GM21717 (cell line): ENCODE results near the gene BCL2L15.
"Not testable (repeated sequence)": the region's sequence is repeated elsewhere in the genome, so short reads cannot be mapped to it uniquely, and the experiment has no call there.

ENCODE experiments used
- ATAC-seq: cut with Tn5 transposase; IDR thresholded peaks from one replicate; pipeline ENCODE4 v1.9.1; 2021; ENCODE audit warnings: mild to moderate bottlenecking, moderate library complexity; ENCODE audit not compliant: unreplicated experiment

Gene BCL2L15

GRCh38 chr1:113872219-113872935, 15.0 kb downstream of the BCL2L15 start:
- no peak for ATAC-seq

- ATAC-seq: peak; percentile 86
Observed at GRCh38 chr1:113871597-113872113, 15.7 kb downstream of the BCL2L15 start, which contains the start of gene PTPN22. PTPN22 (minus strand) TSS chr1:113871712.

GRCh38 chr1:113870778-113871177, 16.6 kb downstream of the BCL2L15 start:
- ATAC-seq: no peak

GRCh38 chr1:113868387-113869083, 18.8 kb downstream of the BCL2L15 start:
- ATAC-seq: no peak

GRCh38 chr1:113861641-113862040, 25.7 kb downstream of the BCL2L15 start:
- ATAC-seq: no peak

- ATAC-seq: no peak
Observed at GRCh38 chr1:113860891-113861290, 26.5 kb downstream of the BCL2L15 start.

- ATAC-seq: peak; percentile 71
Observed at GRCh38 chr1:113859478-113860175, 27.8 kb downstream of the BCL2L15 start.

- ATAC-seq: no peak
Observed at GRCh38 chr1:113858982-113859381, 28.4 kb downstream of the BCL2L15 start.

GRCh38 chr1:113858418-113858817, 29.0 kb downstream of the BCL2L15 start:
- ATAC-seq: no peak

GRCh38 chr1:113857776-113858175, 29.6 kb downstream of the BCL2L15 start:
- ATAC-seq: no peak

- no peak for ATAC-seq
Observed at GRCh38 chr1:113856401-113856790, 31.0 kb downstream of the BCL2L15 start.

GRCh38 chr1:113855630-113856400, 31.6 kb downstream of the BCL2L15 start:
- no peak for ATAC-seq

- no peak for ATAC-seq
Observed at GRCh38 chr1:113854234-113854633, 33.1 kb downstream of the BCL2L15 start.

- ATAC-seq: not testable (repeated sequence)
Observed at GRCh38 chr1:113852694-113853093, 34.7 kb downstream of the BCL2L15 start.

GRCh38 chr1:113850127-113850796, 37.1 kb downstream of the BCL2L15 start:
- no peak for ATAC-seq

GRCh38 chr1:113849072-113849471, 38.3 kb downstream of the BCL2L15 start:
- no peak for ATAC-seq

GRCh38 chr1:113846391-113847035, 40.9 kb downstream of the BCL2L15 start:
- no peak for ATAC-seq

- no peak for ATAC-seq
Observed at GRCh38 chr1:113836534-113836933, 50.8 kb downstream of the BCL2L15 start.

- ATAC-seq: no peak
Observed at GRCh38 chr1:113835686-113836290, 51.6 kb downstream of the BCL2L15 start.
